GM23338 (cell line): ENCODE data around the gene ZFP36. TPM values are rescaled to one million over a fixed set of nuclear protein-coding genes. Genes with fewer than 3 reads are reported as not detected.

ENCODE experiments used
- ATAC-seq: fragments of 200-7000 bp; cut with Tn5 transposase; 3 replicates; pipeline ENCODE4 v1.9.1; 2020
- DNase-seq: peaks from one replicate; pipeline ENCODE4 v3.0.0-alpha.2; 2015; ENCODE audit warnings: low spot score
- H2AFZ ChIP-seq: fragments of 200-600 bp; sonication (generic); 2 replicates; pipeline ENCODE4 v1.8.0; 2016; ENCODE audit warnings: antibody characterized with exemption, mild to moderate bottlenecking, moderate library complexity
- H3F3A ChIP-seq: fragments of 200-600 bp; sonication (generic); replicated peaks from 2 replicates; pipeline ENCODE4 v1.8.0; 2017; ENCODE audit warnings: antibody characterized with exemption, mixed run types, low read depth
- H3K27ac ChIP-seq: fragments of 200-600 bp; sonication (generic); 2 replicates; pipeline ENCODE4 v1.6.1; 2016; ENCODE audit warnings: low read depth
- H3K27me3 ChIP-seq: fragments of 200-600 bp; sonication (generic); 2 replicates; pipeline ENCODE4 v1.8.0; 2016; ENCODE audit warnings: mild to moderate bottlenecking, mixed run types, moderate library complexity; ENCODE audit not compliant: insufficient read depth
- H3K36me3 ChIP-seq: fragments of 200-600 bp; sonication (generic); 2 replicates; pipeline ENCODE4 v1.8.0; 2016; ENCODE audit warnings: mild to moderate bottlenecking; ENCODE audit not compliant: insufficient read depth
- H3K4me1 ChIP-seq: fragments of 200-600 bp; sonication (generic); 2 replicates; pipeline ENCODE4 v1.8.0; 2016; ENCODE audit warnings: mild to moderate bottlenecking, moderate library complexity; ENCODE audit not compliant: insufficient read depth
- H3K4me2 ChIP-seq: fragments of 200-600 bp; sonication (generic); 2 replicates; pipeline ENCODE4 v1.7.1; 2017; ENCODE audit warnings: mixed run types
- H3K4me3 ChIP-seq: fragments of 200-600 bp; sonication (generic); 2 replicates; pipeline ENCODE4 v1.6.1; 2016; ENCODE audit warnings: mixed run types
- H3K79me2 ChIP-seq: fragments of 200-600 bp; sonication (generic); replicated peaks from 2 replicates; pipeline ENCODE4 v1.8.0; 2017; ENCODE audit warnings: mild to moderate bottlenecking; ENCODE audit not compliant: insufficient read depth
- H3K9me2 ChIP-seq: fragments of 200-600 bp; sonication (generic); 2 replicates; pipeline ENCODE4 v1.8.0; 2017; ENCODE audit not compliant: insufficient read depth
- H4K20me1 ChIP-seq: fragments of 200-600 bp; sonication (generic); replicated peaks from 2 replicates; pipeline ENCODE4 v1.8.0; 2017; ENCODE audit warnings: mild to moderate bottlenecking; ENCODE audit not compliant: insufficient read depth
- H3K27ac Mint-ChIP-seq: 2 replicates; pipeline ENCODE4 v1.8.0; 2020; ENCODE audit warnings: inconsistent platforms, mild to moderate bottlenecking, moderate library complexity, mixed read lengths
- H3K27me3 Mint-ChIP-seq: 3 replicates; pipeline ENCODE4 v1.8.0; 2022; ENCODE audit warnings: low read depth, mild to moderate bottlenecking, moderate library complexity, mixed read lengths, inconsistent platforms; ENCODE audit not compliant: insufficient read depth, poor library complexity
- H3K36me3 Mint-ChIP-seq: 3 replicates; pipeline ENCODE4 v1.8.0; 2021; ENCODE audit warnings: low read depth, mild to moderate bottlenecking, inconsistent platforms, moderate library complexity, mixed read lengths
- H3K4me1 Mint-ChIP-seq: 3 replicates; pipeline ENCODE4 v1.8.0; 2020; ENCODE audit warnings: mild to moderate bottlenecking, inconsistent platforms, mixed read lengths
- H3K4me3 Mint-ChIP-seq: 3 replicates; pipeline ENCODE4 v1.8.0; 2021; ENCODE audit warnings: moderate library complexity, mild to moderate bottlenecking, inconsistent platforms, mixed read lengths
- H3K9me3 Mint-ChIP-seq: 3 replicates; pipeline ENCODE4 v1.8.0; 2020; ENCODE audit warnings: moderate library complexity, mild to moderate bottlenecking, inconsistent platforms, mixed read lengths
- CTCF ChIP-seq, 2 experiments: fragments of 200-600 bp in 1 of 2; sonication (generic) in 1 of 2; conservative IDR thresholded peaks; 2 replicates each; pipeline versions ENCODE4 v1.5.1 to v1.6.1; 2016 to 2017; ENCODE audit warnings: antibody characterized with exemption in 2 of 2, low read depth in 2 of 2, mild to moderate bottlenecking in 2 of 2, moderate library complexity in 1 of 2
- ETS1 ChIP-seq: IDR thresholded peaks from 2 replicates; pipeline ENCODE4 v1.6.1; 2016; ENCODE audit warnings: antibody characterized with exemption
- EZH2 ChIP-seq: fragments of 200-600 bp; sonication (generic); IDR thresholded peaks from one replicate; pipeline ENCODE4 v1.8.0; 2017; ENCODE audit warnings: antibody characterized with exemption, mild to moderate bottlenecking, low read depth; ENCODE audit not compliant: unreplicated experiment
- EZH2phosphoT487 ChIP-seq: fragments of 200-600 bp; sonication (generic); IDR thresholded peaks from one replicate; pipeline ENCODE4 v1.8.1; 2018; ENCODE audit warnings: antibody characterized with exemption; ENCODE audit not compliant: unreplicated experiment
- NANOG ChIP-seq: IDR thresholded peaks from 2 replicates; pipeline ENCODE4 v1.6.1; 2016; ENCODE audit warnings: antibody characterized with exemption, borderline replicate concordance
- POLR2AphosphoS5 ChIP-seq: IDR thresholded peaks from 2 replicates; pipeline ENCODE4 v1.6.1; 2016; ENCODE audit warnings: antibody characterized with exemption, low read depth
- ZNF114 ChIP-seq: fragments of 250-450 bp; sonication (Bioruptor Pico); IDR thresholded peaks from 2 replicates; pipeline ENCODE4 v1.5.0; 2020; ENCODE audit warnings: mild to moderate bottlenecking, moderate library complexity
- ZNF331 ChIP-seq: fragments of 250-450 bp; sonication (Bioruptor Pico); IDR thresholded peaks from 2 replicates; pipeline ENCODE4 v1.5.0; 2020; ENCODE audit warnings: low read depth, mild to moderate bottlenecking, moderate library complexity
- polyA plus RNA-seq: library from polyadenylated mRNA; unstranded; fragments of >200 nt; fragmentation: Nextera tagmentation; extraction: Ambion mirVana; gene quantifications from 2 replicates; pipeline ENCODE4 v1.2.1, GENCODE V29; 2016
- total RNA-seq: library from RNA; depleted of rRNA; stranded (reverse); fragments of >200 nt; shearing (Covaris generic); gene quantifications from 2 replicates; pipeline ENCODE4 v1.2.3, GENCODE V29; 2014
- TF ChIP-seq, protein P1 (sequence below): IDR thresholded peaks from one replicate; pipeline ENCODE4 v1.6.1; 2018; ENCODE audit warnings: antibody characterized with exemption; ENCODE audit not compliant: unreplicated experiment
- TF ChIP-seq, protein P2 (sequence below): fragments of 250-450 bp; sonication (Bioruptor Pico); IDR thresholded peaks from 2 replicates; pipeline ENCODE4 v1.5.0; 2020; ENCODE audit warnings: mild to moderate bottlenecking, moderate library complexity

ZFP36 gene
- total and polyA plus RNA-seq, 2 experiments from 2014 or later, result 9.5 to 27.5 TPM

- TF ChIP-seq CTCF (conservative IDR thresholded peaks at IDR 0.05; ENCODE audit: low read depth in 2 of 2) (no peak), POLR2AphosphoS5 (no peak), EZH2 (no peak), NANOG (no peak)
These were observed 41.1 kb upstream of the ZFP36 start (continued) for GRCh38 chr19:39365531-39365930.

GRCh38 chr19:39369200-39369599 is 37.4 kb upstream of the ZFP36 start:
- ATAC-seq (no peak), DNase-seq (no peak)
- Histone ChIP-seq H3K27ac (no peak overlapping the region), H3K4me3 (no peak overlapping the region), H4K20me1 (peaks cover 6% of the 10 kb centered on the region; the same call in 1 of the 2 replicates), H2AFZ (no peak overlapping the region), H3K4me1 (no peaks in the 10 kb centered on the region), H3K9me2 (no peaks in the 10 kb centered on the region), H3K4me2 (no peak overlapping the region), H3K36me3 (peaks cover 10% of the 10 kb centered on the region; the same call in 1 of the 2 replicates), H3F3A (0 out of 2 replicates have a peak, but pooled peaks cover 5% of the 10 kb centered on the region), H3K27me3 (no peaks in the 10 kb centered on the region), H3K79me2 (no peaks in the 10 kb centered on the region)
- Mint-ChIP-seq H3K4me1 (no peaks in the 10 kb centered on the region), H3K27me3 (peaks cover 2% of the 10 kb centered on the region), H3K27ac (no peak overlapping the region), H3K9me3 (no peaks in the 10 kb centered on the region; the same call in 2 of the 3 replicates), H3K4me3 (no peak overlapping the region), H3K36me3 (peaks cover 47% of the 10 kb centered on the region)
- TF ChIP-seq CTCF (conservative IDR thresholded peaks at IDR 0.05; ENCODE audit: low read depth in 2 of 2) (no peak), ZNF114 (CRISPR knock-in tag) (no peak), ZNF331 (no peak), ETS1 (no peak), EZH2phosphoT487 (no peak)
- TF ChIP-seq, protein P1, sequence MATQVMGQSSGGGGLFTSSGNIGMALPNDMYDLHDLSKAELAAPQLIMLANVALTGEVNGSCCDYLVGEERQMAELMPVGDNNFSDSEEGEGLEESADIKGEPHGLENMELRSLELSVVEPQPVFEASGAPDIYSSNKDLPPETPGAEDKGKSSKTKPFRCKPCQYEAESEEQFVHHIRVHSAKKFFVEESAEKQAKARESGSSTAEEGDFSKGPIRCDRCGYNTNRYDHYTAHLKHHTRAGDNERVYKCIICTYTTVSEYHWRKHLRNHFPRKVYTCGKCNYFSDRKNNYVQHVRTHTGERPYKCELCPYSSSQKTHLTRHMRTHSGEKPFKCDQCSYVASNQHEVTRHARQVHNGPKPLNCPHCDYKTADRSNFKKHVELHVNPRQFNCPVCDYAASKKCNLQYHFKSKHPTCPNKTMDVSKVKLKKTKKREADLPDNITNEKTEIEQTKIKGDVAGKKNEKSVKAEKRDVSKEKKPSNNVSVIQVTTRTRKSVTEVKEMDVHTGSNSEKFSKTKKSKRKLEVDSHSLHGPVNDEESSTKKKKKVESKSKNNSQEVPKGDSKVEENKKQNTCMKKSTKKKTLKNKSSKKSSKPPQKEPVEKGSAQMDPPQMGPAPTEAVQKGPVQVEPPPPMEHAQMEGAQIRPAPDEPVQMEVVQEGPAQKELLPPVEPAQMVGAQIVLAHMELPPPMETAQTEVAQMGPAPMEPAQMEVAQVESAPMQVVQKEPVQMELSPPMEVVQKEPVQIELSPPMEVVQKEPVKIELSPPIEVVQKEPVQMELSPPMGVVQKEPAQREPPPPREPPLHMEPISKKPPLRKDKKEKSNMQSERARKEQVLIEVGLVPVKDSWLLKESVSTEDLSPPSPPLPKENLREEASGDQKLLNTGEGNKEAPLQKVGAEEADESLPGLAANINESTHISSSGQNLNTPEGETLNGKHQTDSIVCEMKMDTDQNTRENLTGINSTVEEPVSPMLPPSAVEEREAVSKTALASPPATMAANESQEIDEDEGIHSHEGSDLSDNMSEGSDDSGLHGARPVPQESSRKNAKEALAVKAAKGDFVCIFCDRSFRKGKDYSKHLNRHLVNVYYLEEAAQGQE, result no peak
- TF ChIP-seq, protein P2, sequence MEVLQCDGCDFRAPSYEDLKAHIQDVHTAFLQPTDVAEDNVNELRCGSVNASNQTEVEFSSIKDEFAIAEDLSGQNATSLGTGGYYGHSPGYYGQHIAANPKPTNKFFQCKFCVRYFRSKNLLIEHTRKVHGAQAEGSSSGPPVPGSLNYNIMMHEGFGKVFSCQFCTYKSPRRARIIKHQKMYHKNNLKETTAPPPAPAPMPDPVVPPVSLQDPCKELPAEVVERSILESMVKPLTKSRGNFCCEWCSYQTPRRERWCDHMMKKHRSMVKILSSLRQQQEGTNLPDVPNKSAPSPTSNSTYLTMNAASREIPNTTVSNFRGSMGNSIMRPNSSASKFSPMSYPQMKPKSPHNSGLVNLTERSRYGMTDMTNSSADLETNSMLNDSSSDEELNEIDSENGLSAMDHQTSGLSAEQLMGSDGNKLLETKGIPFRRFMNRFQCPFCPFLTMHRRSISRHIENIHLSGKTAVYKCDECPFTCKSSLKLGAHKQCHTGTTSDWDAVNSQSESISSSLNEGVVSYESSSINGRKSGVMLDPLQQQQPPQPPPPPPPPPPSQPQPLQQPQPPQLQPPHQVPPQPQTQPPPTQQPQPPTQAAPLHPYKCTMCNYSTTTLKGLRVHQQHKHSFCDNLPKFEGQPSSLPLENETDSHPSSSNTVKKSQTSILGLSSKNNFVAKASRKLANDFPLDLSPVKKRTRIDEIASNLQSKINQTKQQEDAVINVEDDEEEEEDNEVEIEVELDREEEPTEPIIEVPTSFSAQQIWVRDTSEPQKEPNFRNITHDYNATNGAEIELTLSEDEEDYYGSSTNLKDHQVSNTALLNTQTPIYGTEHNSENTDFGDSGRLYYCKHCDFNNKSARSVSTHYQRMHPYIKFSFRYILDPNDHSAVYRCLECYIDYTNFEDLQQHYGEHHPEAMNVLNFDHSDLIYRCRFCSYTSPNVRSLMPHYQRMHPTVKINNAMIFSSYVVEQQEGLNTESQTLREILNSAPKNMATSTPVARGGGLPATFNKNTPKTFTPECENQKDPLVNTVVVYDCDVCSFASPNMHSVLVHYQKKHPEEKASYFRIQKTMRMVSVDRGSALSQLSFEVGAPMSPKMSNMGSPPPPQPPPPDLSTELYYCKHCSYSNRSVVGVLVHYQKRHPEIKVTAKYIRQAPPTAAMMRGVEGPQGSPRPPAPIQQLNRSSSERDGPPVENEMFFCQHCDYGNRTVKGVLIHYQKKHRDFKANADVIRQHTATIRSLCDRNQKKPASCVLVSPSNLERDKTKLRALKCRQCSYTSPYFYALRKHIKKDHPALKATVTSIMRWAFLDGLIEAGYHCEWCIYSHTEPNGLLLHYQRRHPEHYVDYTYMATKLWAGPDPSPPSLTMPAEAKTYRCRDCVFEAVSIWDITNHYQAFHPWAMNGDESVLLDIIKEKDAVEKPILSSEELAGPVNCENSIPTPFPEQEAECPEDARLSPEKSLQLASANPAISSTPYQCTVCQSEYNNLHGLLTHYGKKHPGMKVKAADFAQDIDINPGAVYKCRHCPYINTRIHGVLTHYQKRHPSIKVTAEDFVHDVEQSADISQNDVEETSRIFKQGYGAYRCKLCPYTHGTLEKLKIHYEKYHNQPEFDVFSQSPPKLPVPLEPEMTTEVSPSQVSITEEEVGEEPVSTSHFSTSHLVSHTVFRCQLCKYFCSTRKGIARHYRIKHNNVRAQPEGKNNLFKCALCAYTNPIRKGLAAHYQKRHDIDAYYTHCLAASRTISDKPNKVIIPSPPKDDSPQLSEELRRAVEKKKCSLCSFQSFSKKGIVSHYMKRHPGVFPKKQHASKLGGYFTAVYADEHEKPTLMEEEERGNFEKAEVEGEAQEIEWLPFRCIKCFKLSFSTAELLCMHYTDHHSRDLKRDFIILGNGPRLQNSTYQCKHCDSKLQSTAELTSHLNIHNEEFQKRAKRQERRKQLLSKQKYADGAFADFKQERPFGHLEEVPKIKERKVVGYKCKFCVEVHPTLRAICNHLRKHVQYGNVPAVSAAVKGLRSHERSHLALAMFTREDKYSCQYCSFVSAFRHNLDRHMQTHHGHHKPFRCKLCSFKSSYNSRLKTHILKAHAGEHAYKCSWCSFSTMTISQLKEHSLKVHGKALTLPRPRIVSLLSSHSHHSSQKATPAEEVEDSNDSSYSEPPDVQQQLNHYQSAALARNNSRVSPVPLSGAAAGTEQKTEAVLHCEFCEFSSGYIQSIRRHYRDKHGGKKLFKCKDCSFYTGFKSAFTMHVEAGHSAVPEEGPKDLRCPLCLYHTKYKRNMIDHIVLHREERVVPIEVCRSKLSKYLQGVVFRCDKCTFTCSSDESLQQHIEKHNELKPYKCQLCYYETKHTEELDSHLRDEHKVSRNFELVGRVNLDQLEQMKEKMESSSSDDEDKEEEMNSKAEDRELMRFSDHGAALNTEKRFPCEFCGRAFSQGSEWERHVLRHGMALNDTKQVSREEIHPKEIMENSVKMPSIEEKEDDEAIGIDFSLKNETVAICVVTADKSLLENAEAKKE (CRISPR knock-in tag), result no peak
